Islet of Langerhans (tissue), 1 donor: ENCODE results near the gene MLF2.
"Not testable (repeated sequence)": the region's sequence is repeated elsewhere in the genome, so short reads cannot be mapped to it uniquely, and the experiment has no call there.

Source experiments
- FAIRE-seq: peaks from one replicate; lab custom pipeline; 2011; peaks lifted over from hg19 to GRCh38; lab: Jason Lieb, UNC

Gene MLF2

GRCh38 chr12:6729186-6729585 lies 23.8 kb downstream of the MLF2 start:
- FAIRE-seq, result no peak

GRCh38 chr12:6725350-6725749 lies 27.6 kb downstream of the MLF2 start:
- FAIRE-seq, result no peak

GRCh38 chr12:6724409-6724797 lies 28.5 kb downstream of the MLF2 start:
- FAIRE-seq, result no peak

GRCh38 chr12:6723607-6724408 lies 29.1 kb downstream of the MLF2 start, which contains the start of gene COPS7A:
Gene COPS7A (plus strand): TSS chr12:6724046. CDS start chr12:6724657, 611 bp downstream.
- FAIRE-seq, result peak; percentile 77

- FAIRE-seq, result peak; percentile 30
Observed at GRCh38 chr12:6722863-6723262, 30.1 kb downstream of the MLF2 start.

GRCh38 chr12:6716874-6717437 lies 36.0 kb downstream of the MLF2 start:
- FAIRE-seq, result no peak

- not testable (repeated sequence) for FAIRE-seq
Observed at GRCh38 chr12:6716031-6716873, 36.7 kb downstream of the MLF2 start.

GRCh38 chr12:6708960-6709394 lies 44.0 kb downstream of the MLF2 start:
- FAIRE-seq, result no peak

GRCh38 chr12:6708351-6708750 lies 44.6 kb downstream of the MLF2 start:
- not testable (repeated sequence) for FAIRE-seq

GRCh38 chr12:6703631-6704030 lies 49.3 kb downstream of the MLF2 start:
- no peak for FAIRE-seq

- no peak for FAIRE-seq
Observed at GRCh38 chr12:6701078-6701768, 51.7 kb downstream of the MLF2 start.

- FAIRE-seq, result no peak
Observed at GRCh38 chr12:6700646-6701051, 52.3 kb downstream of the MLF2 start, which contains the start of gene PIANP. Gene PIANP (minus strand): TSS chr12:6700815. CDS start chr12:6698061, 2,754 bp downstream.

GRCh38 chr12:6699989-6700645 lies 52.8 kb downstream of the MLF2 start:
- FAIRE-seq, result no peak

- FAIRE-seq, result no peak
Observed at GRCh38 chr12:6699259-6699988, 53.5 kb downstream of the MLF2 start.

GRCh38 chr12:6698352-6699046 lies 54.4 kb downstream of the MLF2 start:
- no peak for FAIRE-seq
